Aorta (tissue), 5 donors: Measurements from ENCODE around the gene TAS2R16. TPM values are rescaled to one million over a fixed set of nuclear protein-coding genes. Genes with fewer than 3 reads are reported as not detected.

ENCODE experiments used
- ATAC-seq: fragments of 200-7000 bp; cut with Tn5 transposase; one replicate; pipeline ENCODE4 v1.9.1; 2022; ENCODE audit warnings: moderate library complexity; ENCODE audit not compliant: low FRiP score
- DNase-seq, 2 donors: peaks; one replicate each; pipeline ENCODE4 v3.0.0-alpha.2; 2020
- H3K27ac ChIP-seq, 2 donors: one replicate each; pipeline ENCODE4 v1.5.1; 2013; ENCODE audit warnings: low read length in 2 of 2, mild to moderate bottlenecking in 2 of 2, moderate library complexity in 2 of 2, control low read depth in 1 of 2, inconsistent platforms in 1 of 2, low read depth in 1 of 2
- H3K27me3 ChIP-seq, 2 donors: one replicate each; pipeline ENCODE4 v1.6.1; 2013; ENCODE audit warnings: control low read depth in 1 of 2, low read length in 1 of 2, mild to moderate bottlenecking in 1 of 2, moderate library complexity in 1 of 2; ENCODE audit not compliant: insufficient read depth in 2 of 2, control insufficient read depth in 1 of 2
- H3K36me3 ChIP-seq, 2 donors: one replicate each; pipeline ENCODE4 v1.6.1; 2013; ENCODE audit warnings: control low read depth in 1 of 2, low read length in 1 of 2, mild to moderate bottlenecking in 1 of 2; ENCODE audit not compliant: insufficient read depth in 2 of 2, control insufficient read depth in 1 of 2
- H3K4me1 ChIP-seq, 2 donors: one replicate each; pipeline ENCODE4 v1.6.1; 2013; ENCODE audit warnings: low read length in 2 of 2, control low read depth in 1 of 2, mild to moderate bottlenecking in 1 of 2, moderate library complexity in 1 of 2; ENCODE audit not compliant: insufficient read depth in 2 of 2, control insufficient read depth in 1 of 2
- H3K4me3 ChIP-seq, 2 donors: one replicate each; pipeline ENCODE4 v1.5.1; 2013; ENCODE audit warnings: low read length in 2 of 2, control low read depth in 1 of 2, mild to moderate bottlenecking in 1 of 2
- H3K9me3 ChIP-seq: one replicate; pipeline ENCODE4 v1.6.1; 2013; ENCODE audit warnings: mild to moderate bottlenecking, low read length; ENCODE audit not compliant: control insufficient read depth
- WGBS, 2 donors: extraction: QIAGEN DNeasy Blood & Tissue Kit; methylation state at CpG; one replicate each; pipeline ENCODE4 v1.1.7; 2013; 5-methylcytosine and 5-hydroxymethylcytosine counted together
- intact Hi-C, 2 donors: fragments of 100-400 bp; cut with DNase I; formaldehyde crosslinking; loops; one replicate each; pipeline versions ENCODE4 v1.14.2 to v1.15.0; 2022
- polyA plus RNA-seq, 2 donors: library from polyadenylated mRNA; stranded (reverse); fragments of 200-250 nt; gene quantifications; one replicate each; pipeline ENCODE4 v1.2.3, GENCODE V29; 2013
- total RNA-seq, 2 donors: library from RNA; stranded (reverse); fragmentation: NEBNext Ultra II Directional; extraction: Animal tissue kit (Norgen Biotek cat#: 25700); gene quantifications; one replicate each; pipeline ENCODE4 v1.2.1, GENCODE V29; 2021
- donor health status: healthy with polysubstance abuse.
- donor health status: Bipolar disorder and iron deficiency.
- donor health status: DM: no; HTN: no; CAD: no.
- donor health status: DM: no; HTN: no; CAD: no.
- donor health status: DM: yes; HTN: yes; CAD: no.

TAS2R16 gene
- total and polyA plus RNA-seq, 4 donors = not detected

DNA sequence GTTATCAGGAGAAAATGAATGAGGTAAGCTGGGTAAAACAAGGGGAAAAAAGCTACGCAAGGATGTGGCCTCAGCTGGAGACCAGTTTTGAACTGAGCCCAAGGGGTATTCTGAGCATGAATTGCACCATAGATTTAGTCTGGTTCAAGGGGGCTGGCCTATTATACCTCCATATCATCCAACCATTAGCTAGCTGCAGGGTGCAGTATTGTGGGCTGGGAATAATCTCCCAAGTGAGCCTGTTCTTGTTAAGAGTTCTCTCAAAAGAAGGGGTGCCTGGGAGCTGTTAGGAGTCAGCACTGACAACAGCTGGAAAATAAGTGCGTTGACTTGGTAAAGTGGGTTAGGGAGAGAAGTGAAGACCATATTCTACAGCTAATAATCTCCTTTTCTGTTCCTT is 8.0 kb downstream of the TAS2R16 start:
- Histone ChIP-seq H3K36me3 (no peaks in the 10 kb centered on the region), H3K9me3 (no peaks in the 10 kb centered on the region), H3K27ac (no peak overlapping the region), H3K4me3 (no peak overlapping the region), H3K4me1 (no peaks in the 10 kb centered on the region), H3K27me3 (no peaks in the 10 kb centered on the region)
- 78 to 83% methylated on average over 2 of the region's 2 CpGs for WGBS, 2 donors
- ATAC-seq (no peak), DNase-seq (no peak)
- intact Hi-C loops = no loop called here

DNA sequence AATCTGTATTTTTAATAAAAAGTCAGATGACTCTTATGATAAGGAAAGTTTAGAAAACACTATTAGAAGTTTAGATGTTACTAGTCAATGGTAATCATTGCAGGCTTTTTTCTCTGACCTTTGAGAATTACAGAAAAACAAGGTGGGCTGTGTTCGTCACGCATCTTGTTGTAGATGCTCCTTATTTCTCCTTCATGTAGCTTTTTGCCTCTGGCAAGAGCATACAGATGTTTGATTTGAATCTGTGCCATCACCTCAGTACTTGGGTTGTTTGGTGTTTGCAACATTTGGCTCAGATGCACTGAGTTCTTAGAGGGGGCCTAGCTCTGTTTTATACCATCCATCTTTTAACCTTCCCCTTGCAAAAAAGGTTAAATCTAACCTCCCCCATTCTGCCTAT is 11.5 kb downstream of the TAS2R16 start:
- Histone ChIP-seq H3K9me3 (no peaks in the 10 kb centered on the region), H3K27me3 (no peaks in the 10 kb centered on the region), H3K4me1 (no peaks in the 10 kb centered on the region), H3K4me3 (no peak overlapping the region), H3K27ac (no peak overlapping the region), H3K36me3 (no peaks in the 10 kb centered on the region)
- DNase-seq (no peak), ATAC-seq (no peak)
- 78 to 82% methylated on average over 2 of the region's 2 CpGs for WGBS, 2 donors
- intact Hi-C loops = no loop called here

- DNase-seq (no peak), ATAC-seq (no peak)
- Histone ChIP-seq H3K27ac (no peak overlapping the region), H3K4me1 (no peaks in the 10 kb centered on the region), H3K4me3 (no peak overlapping the region), H3K36me3 (no peaks in the 10 kb centered on the region), H3K9me3 (no peaks in the 10 kb centered on the region), H3K27me3 (no peaks in the 10 kb centered on the region)
- WGBS, 2 donors = 75 to 81% methylated on average over 1 of the region's 1 CpG
- intact Hi-C loops = no loop called here
These were observed 12.2 kb downstream of the TAS2R16 start for GRCh38 chr7:122983261-122983660.

- no peak for ATAC-seq
- Histone ChIP-seq H3K4me1 (no peaks in the 10 kb centered on the region), H3K9me3 (no peaks in the 10 kb centered on the region), H3K4me3 (no peak overlapping the region), H3K27ac (no peak overlapping the region), H3K36me3 (no peaks in the 10 kb centered on the region), H3K27me3 (no peaks in the 10 kb centered on the region)
- 61 to 78% methylated on average over 1 of the region's 1 CpG for WGBS, 2 donors
- intact Hi-C loops = no loop called here
- DNase-seq = no peak
These were observed 20.2 kb downstream of the TAS2R16 start for GRCh38 chr7:122975341-122975740.

DNA sequence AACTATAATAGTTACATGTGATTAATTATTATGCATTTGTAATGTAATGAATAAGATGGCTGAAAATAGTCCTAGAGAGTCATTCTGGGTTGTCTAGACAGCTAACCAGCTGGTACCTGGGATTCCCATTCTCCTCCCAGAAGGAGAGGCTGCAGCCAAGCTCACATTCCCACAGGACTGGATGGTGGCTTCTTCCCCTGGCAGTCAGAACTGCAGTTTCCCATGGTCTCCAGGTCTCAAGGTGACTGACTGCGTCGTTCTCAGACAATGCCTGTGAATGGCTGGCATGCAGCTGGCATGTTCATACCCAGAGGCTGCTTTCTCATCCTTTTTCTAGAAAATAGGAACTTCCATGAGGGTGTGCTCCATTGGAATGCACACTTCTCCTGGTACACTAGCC is 21.3 kb downstream of the TAS2R16 start:
- H3K9me3 ChIP-seq = no peaks in the 10 kb centered on the region
- WGBS, 2 donors = 78 to 83% methylated on average over 2 of the region's 2 CpGs
- ATAC-seq (no peak), DNase-seq (no peak)
- intact Hi-C loops = no loop called here
- H3K4me3 ChIP-seq = no peak overlapping the region
- H3K27me3 ChIP-seq = no peaks in the 10 kb centered on the region
- no peaks in the 10 kb centered on the region for H3K36me3 ChIP-seq
- no peaks in the 10 kb centered on the region for H3K4me1 ChIP-seq
- no peak overlapping the region for H3K27ac ChIP-seq

GRCh38 chr7:122972056-122972455 is 23.4 kb downstream of the TAS2R16 start:
- Histone ChIP-seq H3K27me3 (no peaks in the 10 kb centered on the region), H3K27ac (no peak overlapping the region), H3K9me3 (no peaks in the 10 kb centered on the region), H3K36me3 (no peaks in the 10 kb centered on the region), H3K4me1 (no peaks in the 10 kb centered on the region), H3K4me3 (no peak overlapping the region)
- DNase-seq (no peak), ATAC-seq (no peak)
- intact Hi-C loops = no loop called here
- 68 to 71% methylated on average over 6 of the region's 6 CpGs for WGBS, 2 donors

DNA sequence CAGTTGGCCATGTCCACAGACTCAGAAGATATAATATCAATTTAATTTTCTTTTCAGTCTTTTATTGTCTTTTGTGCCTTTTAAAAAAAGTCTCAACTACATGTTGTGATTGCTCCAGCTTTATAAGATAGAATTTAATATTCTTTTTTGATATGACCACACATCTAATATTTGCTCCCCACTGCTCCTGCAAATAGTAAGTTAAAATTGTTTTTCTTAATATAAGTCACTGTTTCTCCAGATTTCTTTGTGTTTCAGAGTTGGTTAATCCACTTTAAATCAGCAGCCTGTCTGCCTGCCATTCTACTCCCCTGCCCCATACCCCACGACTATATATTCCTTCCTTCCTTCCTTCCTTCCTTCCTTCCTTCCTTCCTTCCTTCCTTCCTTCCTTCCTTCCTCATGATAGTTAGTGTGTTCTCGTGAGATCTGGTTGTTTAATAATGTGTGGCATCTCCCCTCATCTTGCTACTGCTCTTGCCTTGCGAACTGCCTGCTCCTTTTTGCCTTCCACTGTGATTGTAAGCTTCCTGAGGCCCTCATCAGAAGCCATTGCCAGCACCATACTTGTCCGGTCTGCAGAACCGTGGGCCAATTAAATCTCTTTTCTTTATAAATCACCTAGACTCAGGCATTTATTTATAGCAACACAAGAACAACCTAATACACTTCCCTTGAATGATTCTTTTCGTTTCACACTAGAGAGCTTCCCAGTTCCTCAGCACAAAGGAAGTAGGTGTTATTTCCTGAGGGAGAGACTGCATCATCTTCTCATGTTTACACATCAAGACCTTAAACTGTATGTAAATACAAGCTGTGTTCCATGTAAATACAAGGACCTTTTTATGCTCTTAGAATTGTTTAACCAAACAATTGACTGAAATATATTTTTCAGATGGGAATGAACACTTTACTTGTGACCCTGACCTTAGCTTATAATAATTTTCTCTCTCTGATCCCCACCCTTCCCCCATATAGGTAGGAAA is 24.5 kb downstream of the TAS2R16 start:
- no peak overlapping the region for H3K4me3 ChIP-seq
- H3K27ac ChIP-seq = no peak overlapping the region
- no peaks in the 10 kb centered on the region for H3K4me1 ChIP-seq
- H3K9me3 ChIP-seq = no peaks in the 10 kb centered on the region
- intact Hi-C loops = no loop called here
- 55 to 57% methylated on average over 6 of the region's 6 CpGs for whole genome bisulfite sequencing, 2 donors
- ATAC-seq = no peak
- H3K36me3 ChIP-seq = no peaks in the 10 kb centered on the region
- no peak for DNase-seq
- H3K27me3 ChIP-seq = no peaks in the 10 kb centered on the region

- no peaks in the 10 kb centered on the region for H3K4me1 ChIP-seq
- H3K27me3 ChIP-seq = no peaks in the 10 kb centered on the region
- H3K4me3 ChIP-seq = no peak overlapping the region
- H3K9me3 ChIP-seq = no peaks in the 10 kb centered on the region
- WGBS, 2 donors = 67 to 69% methylated on average over 4 of the region's 4 CpGs
- intact Hi-C loops = no loop called here
- DNase-seq (no peak), ATAC-seq (no peak)
- no peak overlapping the region for H3K27ac ChIP-seq
- no peaks in the 10 kb centered on the region for H3K36me3 ChIP-seq
These were observed 27.1 kb downstream of the TAS2R16 start for GRCh38 chr7:122968389-122968788.

DNA sequence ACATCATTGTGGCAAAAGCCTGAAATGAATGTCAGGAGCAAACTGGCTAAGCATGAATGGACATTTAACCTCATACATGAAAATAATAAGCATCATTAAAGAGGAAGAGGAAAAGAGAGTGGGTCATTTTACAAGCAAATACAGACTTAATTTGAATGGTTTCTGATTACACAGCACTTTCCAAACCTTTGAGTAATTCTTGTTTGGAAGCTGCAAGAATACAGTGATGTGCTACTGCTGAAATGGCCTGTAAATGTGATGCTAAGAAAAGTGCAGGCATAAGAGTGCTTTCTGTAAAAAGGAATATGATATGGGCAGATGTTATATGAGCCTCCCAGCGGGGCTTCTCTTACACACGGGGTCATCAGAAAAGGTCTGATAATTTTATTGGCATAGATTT is 30.2 kb downstream of the TAS2R16 start:
- DNase-seq (no peak), ATAC-seq (no peak)
- no peak overlapping the region for H3K4me3 ChIP-seq
- H3K27me3 ChIP-seq = no peaks in the 10 kb centered on the region
- intact Hi-C loops = no loop called here
- H3K4me1 ChIP-seq = no peaks in the 10 kb centered on the region
- no peak overlapping the region for H3K27ac ChIP-seq
- H3K9me3 ChIP-seq = no peaks in the 10 kb centered on the region
- no peaks in the 10 kb centered on the region for H3K36me3 ChIP-seq
- 54 to 60% methylated on average over 2 of the region's 2 CpGs for WGBS, 2 donors
